HEK293 (cell line): ENCODE data around the gene SMIM14.

Experiments
- CTCF ChIA-PET: fragments of 350-600 bp; formaldehyde crosslinking; extraction: SDS; loops from one replicate; lab custom pipeline; 2021; ENCODE audit warnings: antibody characterized with exemption; lab: Yijun Ruan, JAX
- POLR2A ChIA-PET: fragments of 300-600 bp; formaldehyde crosslinking; extraction: SDS; loops from one replicate; lab custom pipeline; 2020; ENCODE audit warnings: antibody characterized with exemption, inconsistent platforms; lab: Yijun Ruan, JAX
- H3K27ac ChIP-seq: fragments of 200-500 bp; sonication (Bioruptor generic); 2 replicates; pipeline ENCODE4 v1.5.1; 2014; ENCODE audit warnings: low read depth, low read length, control low read depth, inconsistent platforms; ENCODE audit errors: extremely low read depth
- H3K36me3 ChIP-seq, 2 experiments: fragments of 200-500 bp in 1 of 2; sonication (Bioruptor generic) in 1 of 2; 1 replicate in 1 of 2; 2 replicates in 1 of 2; pipeline ENCODE4 v1.5.1; 2014 to 2017; ENCODE audit warnings: inconsistent platforms in 2 of 2, low read length in 2 of 2; ENCODE audit not compliant: control insufficient read depth in 2 of 2, insufficient read depth in 1 of 2
- H3K4me1 ChIP-seq: fragments of 200-500 bp; sonication (Bioruptor generic); 2 replicates; pipeline ENCODE4 v1.5.1; 2014; ENCODE audit warnings: mild to moderate bottlenecking, low read length, inconsistent platforms; ENCODE audit not compliant: control insufficient read depth, insufficient read depth
- H3K4me3 ChIP-seq: 2 replicates; pipeline ENCODE4 v1.5.1; 2011; ENCODE audit warnings: low read depth, mild to moderate bottlenecking, control low read depth, low read length, moderate library complexity
- H3K9me3 ChIP-seq: fragments of 200-500 bp; sonication (Bioruptor generic); 2 replicates; pipeline ENCODE4 v1.5.1; 2014; ENCODE audit warnings: low read depth, low read length, inconsistent platforms; ENCODE audit not compliant: control insufficient read depth, insufficient read depth
- GFI1B ChIP-seq: fragments of 450-650 bp; formaldehyde crosslinking; IDR thresholded peaks from 2 replicates; pipeline ENCODE4 v1.5.1; 2016; ENCODE audit warnings: missing biosample characterization, missing genetic modification characterization
- REPIN1 ChIP-seq: fragments of 450-650 bp; formaldehyde crosslinking; IDR thresholded peaks from 2 replicates; pipeline ENCODE4 v1.5.1; 2017; ENCODE audit warnings: missing biosample characterization, missing genetic modification characterization, low read depth
- YY1 ChIP-seq: fragments of 450-650 bp; formaldehyde crosslinking; IDR thresholded peaks from 2 replicates; pipeline ENCODE4 v1.5.1; 2018; ENCODE audit warnings: missing biosample characterization, missing genetic modification characterization
- ZNF121 ChIP-seq: fragments of 450-650 bp; formaldehyde crosslinking; IDR thresholded peaks from 2 replicates; pipeline ENCODE4 v1.5.1; 2016; ENCODE audit warnings: missing biosample characterization, missing genetic modification characterization
- ZNF133 ChIP-seq: fragments of 450-650 bp; formaldehyde crosslinking; IDR thresholded peaks from 2 replicates; pipeline ENCODE4 v1.5.1; 2016; ENCODE audit warnings: missing biosample characterization, missing genetic modification characterization
- ZNF155 ChIP-seq: fragments of 450-650 bp; formaldehyde crosslinking; IDR thresholded peaks from 2 replicates; pipeline ENCODE4 v1.5.1; 2016; ENCODE audit warnings: missing biosample characterization, missing genetic modification characterization
- ZNF16 ChIP-seq: fragments of 450-650 bp; formaldehyde crosslinking; IDR thresholded peaks from 2 replicates; pipeline ENCODE4 v1.5.1; 2016; ENCODE audit warnings: low read depth, missing biosample characterization, missing genetic modification characterization
- ZNF202 ChIP-seq: fragments of 450-650 bp; formaldehyde crosslinking; IDR thresholded peaks from 2 replicates; pipeline ENCODE4 v1.5.1; 2016; ENCODE audit warnings: missing biosample characterization, missing genetic modification characterization, borderline replicate concordance
- ZNF221 ChIP-seq: fragments of 450-650 bp; formaldehyde crosslinking; IDR thresholded peaks from 2 replicates; pipeline ENCODE4 v1.5.1; 2017; ENCODE audit warnings: missing biosample characterization, missing genetic modification characterization, borderline replicate concordance
- ZNF302 ChIP-seq: fragments of 450-650 bp; formaldehyde crosslinking; IDR thresholded peaks from 2 replicates; pipeline ENCODE4 v1.5.1; 2016; ENCODE audit warnings: missing biosample characterization, missing genetic modification characterization, low read depth
- ZNF426 ChIP-seq: fragments of 450-650 bp; formaldehyde crosslinking; IDR thresholded peaks from 2 replicates; pipeline ENCODE4 v1.5.1; 2017; ENCODE audit warnings: missing biosample characterization, missing genetic modification characterization, mild to moderate bottlenecking, inconsistent platforms, moderate library complexity
- ZNF558 ChIP-seq: fragments of 450-650 bp; formaldehyde crosslinking; IDR thresholded peaks from 2 replicates; pipeline ENCODE4 v1.5.1; 2016; ENCODE audit warnings: missing biosample characterization, missing genetic modification characterization
- ZNF585B ChIP-seq: fragments of 450-650 bp; formaldehyde crosslinking; IDR thresholded peaks from 2 replicates; pipeline ENCODE4 v1.5.1; 2016; ENCODE audit warnings: missing biosample characterization, missing genetic modification characterization
- ZNF596 ChIP-seq: fragments of 450-650 bp; IDR thresholded peaks from 2 replicates; pipeline ENCODE4 v1.5.0; 2018; ENCODE audit warnings: missing biosample characterization, mild to moderate bottlenecking, missing genetic modification characterization, moderate library complexity
- ZNF670 ChIP-seq: fragments of 450-650 bp; formaldehyde crosslinking; IDR thresholded peaks from 2 replicates; pipeline ENCODE4 v1.5.1; 2016; ENCODE audit warnings: missing biosample characterization, missing genetic modification characterization, low read depth
- ZNF677 ChIP-seq: fragments of 450-650 bp; IDR thresholded peaks from 2 replicates; pipeline ENCODE4 v1.5.0; 2018; ENCODE audit warnings: missing biosample characterization, mild to moderate bottlenecking, missing genetic modification characterization, moderate library complexity
- ZNF76 ChIP-seq: fragments of 450-650 bp; formaldehyde crosslinking; IDR thresholded peaks from 2 replicates; pipeline ENCODE4; 2016; ENCODE audit warnings: low read depth, missing biosample characterization, missing genetic modification characterization, borderline replicate concordance
- ZNF791 ChIP-seq: fragments of 450-650 bp; formaldehyde crosslinking; IDR thresholded peaks from 2 replicates; pipeline ENCODE4 v1.5.1; 2016; ENCODE audit warnings: missing biosample characterization, missing genetic modification characterization
- TF ChIP-seq, protein P1 (sequence below): fragments of 450-650 bp; formaldehyde crosslinking; IDR thresholded peaks from 2 replicates; pipeline ENCODE4 v1.5.1; 2016; ENCODE audit warnings: missing biosample characterization, missing genetic modification characterization
- TF ChIP-seq, protein P2 (sequence below): sonication (generic); formaldehyde crosslinking; IDR thresholded peaks from 2 replicates; pipeline ENCODE4 v1.8.1; 2022; ENCODE audit warnings: mild to moderate bottlenecking, moderate library complexity, missing genetic modification reagents
- TF ChIP-seq, protein P3 (sequence below): fragments of 450-650 bp; formaldehyde crosslinking; IDR thresholded peaks from 2 replicates; pipeline ENCODE4 v1.5.1; 2016; ENCODE audit warnings: missing biosample characterization, missing genetic modification characterization
- TF ChIP-seq, protein P4 (sequence below): fragments of 450-650 bp; formaldehyde crosslinking; IDR thresholded peaks from 2 replicates; pipeline ENCODE4 v1.5.1; 2016; ENCODE audit warnings: missing biosample characterization, missing genetic modification characterization
- TF ChIP-seq, protein P5 (sequence below): fragments of 450-650 bp; formaldehyde crosslinking; conservative IDR thresholded peaks from 2 replicates; pipeline ENCODE4 v1.5.1; 2016; ENCODE audit warnings: low read depth, missing biosample characterization, missing genetic modification characterization

The SMIM14 gene

DNA sequence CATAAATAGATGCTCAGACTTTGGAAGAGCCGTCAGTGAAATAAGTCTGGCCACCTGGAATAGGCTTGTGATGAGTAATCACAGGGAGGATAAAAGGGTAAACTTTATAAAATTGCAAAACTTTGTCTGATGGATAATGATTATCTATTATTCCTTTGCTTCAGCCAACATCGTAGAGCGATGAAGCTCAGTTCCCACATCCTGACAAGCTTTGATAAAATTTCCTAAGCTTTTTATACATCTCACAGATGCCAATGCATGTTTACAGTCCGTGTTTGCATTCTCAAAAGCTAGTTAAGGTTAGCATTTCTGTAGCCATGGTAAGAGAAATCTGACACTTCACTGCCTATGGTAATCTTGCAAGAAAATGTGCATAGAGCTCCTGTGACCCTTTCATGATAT, 96.1 kb downstream of the SMIM14 start:
- CTCF ChIA-PET = no interaction called here
- TF ChIP-seq ZNF121 (tag by site-specific recombination) (no peak), ZNF302 (tag by site-specific recombination) (no peak), ZNF155 (tag by site-specific recombination) (no peak), ZNF585B (tag by site-specific recombination) (no peak), REPIN1 (tag by site-specific recombination) (no peak), ZNF596 (tag by site-specific recombination) (no peak), ZNF202 (tag by site-specific recombination) (no peak), ZNF133 (tag by site-specific recombination) (no peak), ZNF221 (tag by site-specific recombination) (no peak), ZNF558 (tag by site-specific recombination) (no peak), ZNF426 (no peak)
- TF ChIP-seq, protein P1, sequence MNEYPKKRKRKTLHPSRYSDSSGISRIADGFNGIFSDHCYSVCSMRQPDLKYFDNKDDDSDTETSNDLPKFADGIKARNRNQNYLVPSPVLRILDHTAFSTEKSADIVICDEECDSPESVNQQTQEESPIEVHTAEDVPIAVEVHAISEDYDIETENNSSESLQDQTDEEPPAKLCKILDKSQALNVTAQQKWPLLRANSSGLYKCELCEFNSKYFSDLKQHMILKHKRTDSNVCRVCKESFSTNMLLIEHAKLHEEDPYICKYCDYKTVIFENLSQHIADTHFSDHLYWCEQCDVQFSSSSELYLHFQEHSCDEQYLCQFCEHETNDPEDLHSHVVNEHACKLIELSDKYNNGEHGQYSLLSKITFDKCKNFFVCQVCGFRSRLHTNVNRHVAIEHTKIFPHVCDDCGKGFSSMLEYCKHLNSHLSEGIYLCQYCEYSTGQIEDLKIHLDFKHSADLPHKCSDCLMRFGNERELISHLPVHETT (tag by site-specific recombination) = no peak
- TF ChIP-seq, protein P2, sequence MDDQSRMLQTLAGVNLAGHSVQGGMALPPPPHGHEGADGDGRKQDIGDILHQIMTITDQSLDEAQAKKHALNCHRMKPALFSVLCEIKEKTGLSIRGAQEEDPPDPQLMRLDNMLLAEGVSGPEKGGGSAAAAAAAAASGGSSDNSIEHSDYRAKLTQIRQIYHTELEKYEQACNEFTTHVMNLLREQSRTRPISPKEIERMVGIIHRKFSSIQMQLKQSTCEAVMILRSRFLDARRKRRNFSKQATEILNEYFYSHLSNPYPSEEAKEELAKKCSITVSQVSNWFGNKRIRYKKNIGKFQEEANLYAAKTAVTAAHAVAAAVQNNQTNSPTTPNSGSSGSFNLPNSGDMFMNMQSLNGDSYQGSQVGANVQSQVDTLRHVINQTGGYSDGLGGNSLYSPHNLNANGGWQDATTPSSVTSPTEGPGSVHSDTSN = no peak
- Histone ChIP-seq H3K4me3 (no peak overlapping the region), H3K9me3 (no peaks in the 10 kb centered on the region), H3K4me1 (0 out of 2 replicates have a peak, but pooled peaks cover 8% of the 10 kb centered on the region), H3K27ac (no peak overlapping the region), H3K36me3 (no peaks in the 10 kb centered on the region)
- POLR2A ChIA-PET = interaction anchor here (1.1 kb wide), 1 partner anchor 15 kb away, joined by 5 read pairs; the partner anchor contains the start of gene UGDH

DNA sequence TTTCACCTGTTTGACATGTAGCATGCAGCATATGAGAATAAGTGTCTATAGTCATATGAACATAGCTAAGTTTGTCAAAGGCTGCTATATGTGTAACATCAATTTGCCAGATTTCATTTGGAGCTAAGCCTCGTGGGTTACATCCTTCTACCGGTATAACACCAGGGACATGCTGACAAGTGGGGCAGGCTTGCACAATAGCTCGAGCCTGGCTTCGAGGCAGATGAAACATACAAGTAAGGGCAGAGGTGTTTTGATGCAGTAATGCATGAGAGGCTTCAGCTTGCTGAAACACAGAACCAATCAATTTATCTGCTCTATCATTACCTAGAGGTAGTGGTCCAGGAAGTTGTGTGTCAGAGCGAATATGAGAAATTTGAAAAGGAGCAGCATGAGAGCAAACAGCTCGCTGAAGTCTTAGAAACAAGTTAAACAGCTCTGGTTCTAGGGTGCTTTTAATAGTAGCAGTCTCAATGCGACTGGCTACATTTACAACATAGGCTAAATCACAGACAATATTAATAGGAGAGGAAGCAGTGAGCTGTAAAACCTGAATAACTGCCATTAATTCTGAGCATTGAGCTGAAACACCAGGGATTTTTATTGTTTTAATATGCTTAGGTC, 96.6 kb downstream of the SMIM14 start:
- no peaks in the 10 kb centered on the region for H3K9me3 ChIP-seq
- no peak overlapping the region for H3K27ac ChIP-seq
- 0 out of 2 replicates have a peak, but pooled peaks cover 8% of the 10 kb centered on the region for H3K4me1 ChIP-seq
- TF ChIP-seq ZNF16 (tag by site-specific recombination) = no peak
- TF ChIP-seq ZNF677 (tag by site-specific recombination) = no peak
- TF ChIP-seq GFI1B (tag by site-specific recombination) = no peak
- no peak for TF ChIP-seq ZNF670 (tag by site-specific recombination)
- no peak for TF ChIP-seq ZNF76
- TF ChIP-seq, protein P3, sequence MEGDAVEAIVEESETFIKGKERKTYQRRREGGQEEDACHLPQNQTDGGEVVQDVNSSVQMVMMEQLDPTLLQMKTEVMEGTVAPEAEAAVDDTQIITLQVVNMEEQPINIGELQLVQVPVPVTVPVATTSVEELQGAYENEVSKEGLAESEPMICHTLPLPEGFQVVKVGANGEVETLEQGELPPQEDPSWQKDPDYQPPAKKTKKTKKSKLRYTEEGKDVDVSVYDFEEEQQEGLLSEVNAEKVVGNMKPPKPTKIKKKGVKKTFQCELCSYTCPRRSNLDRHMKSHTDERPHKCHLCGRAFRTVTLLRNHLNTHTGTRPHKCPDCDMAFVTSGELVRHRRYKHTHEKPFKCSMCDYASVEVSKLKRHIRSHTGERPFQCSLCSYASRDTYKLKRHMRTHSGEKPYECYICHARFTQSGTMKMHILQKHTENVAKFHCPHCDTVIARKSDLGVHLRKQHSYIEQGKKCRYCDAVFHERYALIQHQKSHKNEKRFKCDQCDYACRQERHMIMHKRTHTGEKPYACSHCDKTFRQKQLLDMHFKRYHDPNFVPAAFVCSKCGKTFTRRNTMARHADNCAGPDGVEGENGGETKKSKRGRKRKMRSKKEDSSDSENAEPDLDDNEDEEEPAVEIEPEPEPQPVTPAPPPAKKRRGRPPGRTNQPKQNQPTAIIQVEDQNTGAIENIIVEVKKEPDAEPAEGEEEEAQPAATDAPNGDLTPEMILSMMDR (tag by site-specific recombination) = no peak
- TF ChIP-seq, protein P4, sequence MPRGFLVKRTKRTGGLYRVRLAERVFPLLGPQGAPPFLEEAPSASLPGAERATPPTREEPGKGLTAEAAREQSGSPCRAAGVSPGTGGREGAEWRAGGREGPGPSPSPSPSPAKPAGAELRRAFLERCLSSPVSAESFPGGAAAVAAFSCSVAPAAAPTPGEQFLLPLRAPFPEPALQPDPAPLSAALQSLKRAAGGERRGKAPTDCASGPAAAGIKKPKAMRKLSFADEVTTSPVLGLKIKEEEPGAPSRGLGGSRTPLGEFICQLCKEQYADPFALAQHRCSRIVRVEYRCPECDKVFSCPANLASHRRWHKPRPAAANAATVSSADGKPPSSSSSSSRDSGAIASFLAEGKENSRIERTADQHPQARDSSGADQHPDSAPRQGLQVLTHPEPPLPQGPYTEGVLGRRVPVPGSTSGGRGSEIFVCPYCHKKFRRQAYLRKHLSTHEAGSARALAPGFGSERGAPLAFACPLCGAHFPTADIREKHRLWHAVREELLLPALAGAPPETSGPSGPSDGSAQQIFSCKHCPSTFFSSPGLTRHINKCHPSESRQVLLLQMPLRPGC (tag by site-specific recombination) = no peak
- no peak for TF ChIP-seq ZNF302 (tag by site-specific recombination)
- TF ChIP-seq YY1 (tag by site-specific recombination) = no peak
- TF ChIP-seq, protein P5, sequence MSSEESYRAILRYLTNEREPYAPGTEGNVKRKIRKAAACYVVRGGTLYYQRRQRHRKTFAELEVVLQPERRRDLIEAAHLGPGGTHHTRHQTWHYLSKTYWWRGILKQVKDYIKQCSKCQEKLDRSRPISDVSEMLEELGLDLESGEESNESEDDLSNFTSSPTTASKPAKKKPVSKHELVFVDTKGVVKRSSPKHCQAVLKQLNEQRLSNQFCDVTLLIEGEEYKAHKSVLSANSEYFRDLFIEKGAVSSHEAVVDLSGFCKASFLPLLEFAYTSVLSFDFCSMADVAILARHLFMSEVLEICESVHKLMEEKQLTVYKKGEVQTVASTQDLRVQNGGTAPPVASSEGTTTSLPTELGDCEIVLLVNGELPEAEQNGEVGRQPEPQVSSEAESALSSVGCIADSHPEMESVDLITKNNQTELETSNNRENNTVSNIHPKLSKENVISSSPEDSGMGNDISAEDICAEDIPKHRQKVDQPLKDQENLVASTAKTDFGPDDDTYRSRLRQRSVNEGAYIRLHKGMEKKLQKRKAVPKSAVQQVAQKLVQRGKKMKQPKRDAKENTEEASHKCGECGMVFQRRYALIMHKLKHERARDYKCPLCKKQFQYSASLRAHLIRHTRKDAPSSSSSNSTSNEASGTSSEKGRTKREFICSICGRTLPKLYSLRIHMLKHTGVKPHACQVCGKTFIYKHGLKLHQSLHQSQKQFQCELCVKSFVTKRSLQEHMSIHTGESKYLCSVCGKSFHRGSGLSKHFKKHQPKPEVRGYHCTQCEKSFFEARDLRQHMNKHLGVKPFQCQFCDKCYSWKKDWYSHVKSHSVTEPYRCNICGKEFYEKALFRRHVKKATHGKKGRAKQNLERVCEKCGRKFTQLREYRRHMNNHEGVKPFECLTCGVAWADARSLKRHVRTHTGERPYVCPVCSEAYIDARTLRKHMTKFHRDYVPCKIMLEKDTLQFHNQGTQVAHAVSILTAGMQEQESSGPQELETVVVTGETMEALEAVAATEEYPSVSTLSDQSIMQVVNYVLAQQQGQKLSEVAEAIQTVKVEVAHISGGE (tag by site-specific recombination) = no peak
- TF ChIP-seq ZNF791 (tag by site-specific recombination) = no peak
- H3K36me3 ChIP-seq = no peaks in the 10 kb centered on the region
- H3K4me3 ChIP-seq = no peak overlapping the region
- ChIA-PET POLR2A (interaction anchor here (0.5 to 1.1 kb wide), 2 partner anchors 15 to 155 kb away, joined by 4 to 5 read pairs; partner anchors contain the start of gene UGDH), CTCF (no interaction called here)
